ENCODE results near the gene NFX1.
"Not testable (repeated sequence)": the region's sequence is repeated elsewhere in the genome, so short reads cannot be mapped to it uniquely, and the experiment has no call there.

Gene NFX1

DNA sequence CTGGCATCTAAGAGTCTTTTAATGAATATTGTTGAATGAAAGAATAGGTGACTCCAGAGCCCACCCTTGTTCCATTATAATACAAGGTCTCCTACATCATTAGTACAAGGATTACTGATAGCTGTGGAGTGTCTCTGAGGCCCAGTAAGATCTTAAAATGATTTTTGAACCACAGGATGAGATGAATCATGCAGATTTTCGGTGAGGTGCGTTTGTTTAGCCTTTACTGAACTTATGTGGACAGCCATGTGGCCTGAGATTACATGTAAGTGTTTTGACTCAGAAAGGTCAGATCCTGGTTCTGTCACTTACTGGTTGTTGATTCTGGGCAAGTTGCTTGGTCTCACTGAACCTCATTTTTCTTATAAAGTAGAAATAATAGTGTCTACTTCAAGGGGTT, 21.6 kb downstream of the NFX1 start:
- no peak for DNase-seq

DNA sequence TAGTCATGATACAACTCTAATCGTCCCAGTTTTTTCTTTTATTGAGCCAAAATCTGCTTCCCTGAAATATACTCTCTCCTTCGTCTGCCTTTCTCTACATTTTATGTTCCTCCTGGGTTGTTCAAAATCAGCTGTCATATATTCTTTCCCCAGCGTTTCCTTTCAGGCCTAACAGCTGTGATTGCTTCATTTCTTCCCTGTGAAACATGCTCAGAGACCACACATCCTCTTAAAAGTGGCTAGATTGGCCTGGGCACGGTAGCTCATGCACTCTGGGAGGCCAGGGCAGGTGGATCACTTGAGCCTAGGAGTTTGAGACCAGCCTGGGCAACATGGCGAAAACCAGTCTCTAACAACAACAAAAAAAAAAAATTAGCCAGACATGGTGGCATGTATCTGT, 25.1 kb downstream of the NFX1 start:
- DNase-seq: no peak

DNA sequence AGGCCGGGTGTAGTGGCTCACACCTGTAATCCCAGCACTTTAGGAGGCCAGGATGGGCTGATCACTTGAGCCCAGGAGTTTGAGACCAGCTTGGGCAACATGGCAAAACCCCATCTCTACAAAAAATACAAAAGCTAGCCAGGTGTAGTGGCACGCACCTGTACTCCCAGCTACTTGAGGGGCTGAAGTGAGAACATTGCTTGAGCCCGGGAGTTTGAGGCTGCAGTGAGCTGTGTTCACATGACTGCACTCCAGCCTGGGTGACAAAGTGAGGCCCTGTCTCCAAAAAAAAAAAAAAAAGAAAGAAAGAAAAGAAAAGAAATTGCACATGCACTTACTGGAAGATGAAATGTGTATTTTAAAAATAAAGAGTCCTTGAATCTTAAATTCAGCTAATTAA, 26.8 kb downstream of the NFX1 start:
- DNase-seq: not testable (repeated sequence)

DNA sequence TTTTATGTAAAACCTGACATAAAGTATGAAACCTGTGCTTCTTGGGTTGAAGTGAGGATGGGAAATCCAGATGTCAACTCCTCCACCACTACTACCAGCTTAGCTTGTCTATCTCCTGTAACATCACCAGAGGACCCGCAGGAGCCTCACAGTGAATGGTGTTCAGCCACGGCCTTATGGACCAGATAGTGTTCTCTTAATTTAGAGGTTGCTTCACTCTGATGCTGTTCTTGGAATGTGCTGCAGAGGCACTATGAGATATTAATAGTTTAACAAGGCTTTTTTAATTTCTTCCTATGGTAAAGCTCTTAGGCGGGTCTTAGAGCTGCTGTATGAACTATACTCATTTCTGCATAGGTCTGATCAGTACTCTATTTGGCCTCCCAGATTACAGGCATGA, 27.9 kb downstream of the NFX1 start:
- no peak for DNase-seq

DNA sequence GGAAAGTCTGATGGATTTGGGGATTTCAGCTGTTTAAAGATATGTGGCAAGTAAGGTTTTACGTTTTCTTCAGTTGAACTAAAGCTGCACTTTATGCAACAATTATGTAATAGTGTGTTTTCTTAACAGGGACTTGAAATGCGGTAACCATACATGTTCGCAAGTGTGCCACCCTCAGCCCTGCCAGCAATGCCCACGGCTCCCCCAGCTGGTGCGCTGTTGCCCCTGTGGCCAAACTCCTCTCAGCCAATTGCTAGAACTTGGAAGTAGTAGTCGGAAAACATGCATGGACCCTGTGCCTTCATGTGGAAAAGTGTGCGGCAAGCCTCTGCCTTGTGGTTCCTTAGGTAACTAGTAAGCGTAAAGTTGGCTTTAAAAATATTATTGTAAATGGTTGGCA, 28.5 kb downstream of the NFX1 start:
- DNase-seq: no peak

DNA sequence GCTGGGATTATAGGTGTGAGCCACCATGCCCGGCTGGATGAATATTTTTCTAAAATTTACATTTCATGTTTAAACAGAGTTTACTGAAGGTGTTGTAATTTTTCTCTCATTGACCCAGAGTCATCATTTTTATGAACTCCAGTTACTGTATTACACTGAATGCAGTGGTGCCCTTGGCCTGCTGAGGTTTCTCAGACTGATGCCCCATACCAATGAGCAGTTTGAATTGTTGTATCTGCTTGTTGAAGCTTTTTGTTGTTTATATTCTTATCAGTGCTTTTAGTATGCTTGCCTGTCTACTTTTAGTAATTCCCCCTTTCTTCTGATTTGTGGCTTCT, 29.9 kb downstream of the NFX1 start:
- DNase-seq: no peak

DNA sequence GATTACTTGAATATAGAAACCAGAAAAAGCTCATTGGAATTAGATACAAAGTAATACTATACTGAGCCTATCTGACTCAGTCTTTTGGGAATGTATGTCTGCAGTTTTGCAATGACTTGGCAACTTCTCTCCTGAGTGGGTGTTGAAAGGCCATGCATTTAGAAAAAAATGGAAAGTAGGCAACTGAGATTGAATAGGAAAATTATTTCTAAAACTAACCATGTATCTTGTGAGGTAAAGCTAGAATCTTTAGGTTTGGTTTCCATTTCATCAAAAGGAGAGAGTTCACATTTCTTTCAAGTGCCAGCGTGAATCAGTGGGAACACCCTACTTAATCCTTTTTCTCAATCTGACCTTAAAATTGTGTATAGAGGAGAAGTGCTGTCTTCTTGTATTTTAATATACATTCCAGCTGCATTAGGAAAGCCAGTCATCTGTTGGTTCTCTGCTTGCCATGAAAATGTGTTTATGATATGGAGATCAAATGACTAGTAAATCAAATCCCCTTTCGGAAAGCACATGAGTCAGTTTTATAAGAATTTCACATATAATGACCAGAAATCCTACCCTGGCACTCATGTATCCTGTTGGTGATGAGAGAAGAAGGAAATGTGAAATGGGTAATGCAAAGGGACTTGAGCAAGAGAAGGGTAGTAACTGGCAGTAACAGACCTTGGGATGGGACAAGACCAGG, 30.4 kb downstream of the NFX1 start:
- DNase-seq: no peak

DNA sequence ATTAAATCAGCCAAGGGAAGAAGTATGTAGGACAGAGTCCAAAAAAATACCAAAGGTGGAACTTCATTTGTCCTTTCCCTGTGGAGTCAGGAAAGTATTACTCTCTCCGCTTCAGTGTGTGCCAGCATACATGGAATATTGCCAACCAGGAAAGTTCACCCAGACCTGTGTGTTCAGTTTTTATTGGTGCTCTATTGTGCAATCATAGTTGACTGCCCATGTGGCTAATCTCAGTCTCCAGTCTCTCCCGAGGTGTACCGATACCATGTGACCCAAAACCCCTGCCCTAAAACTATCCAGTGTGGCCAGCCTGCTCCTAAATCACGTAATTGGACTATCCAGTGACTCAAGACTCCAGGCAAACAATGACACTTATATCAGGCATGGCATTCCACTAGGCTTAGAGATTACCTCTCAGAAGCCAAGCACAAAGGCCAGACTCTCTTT, 38.8 kb downstream of the NFX1 start:
- DNase-seq: no peak

DNA sequence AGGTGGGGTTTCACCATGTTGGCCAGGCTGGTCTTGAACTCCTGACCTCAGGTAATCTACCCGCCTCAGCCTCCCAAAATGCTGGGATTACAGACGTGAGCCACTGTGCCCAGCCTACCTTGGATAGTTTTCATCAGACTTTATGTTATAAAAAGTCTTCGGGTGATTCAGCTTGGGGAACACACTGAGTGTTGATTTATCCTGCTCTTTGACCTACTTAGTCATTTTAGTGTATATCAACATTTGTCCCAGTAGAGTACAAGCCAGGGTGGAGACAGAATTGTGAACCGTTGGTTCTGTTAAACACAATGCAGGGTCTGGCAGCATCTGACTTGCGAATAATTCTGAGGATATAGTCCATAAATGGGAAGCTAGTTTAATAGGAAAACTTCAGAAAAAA, 39.7 kb downstream of the NFX1 start:
- DNase-seq: no peak

DNA sequence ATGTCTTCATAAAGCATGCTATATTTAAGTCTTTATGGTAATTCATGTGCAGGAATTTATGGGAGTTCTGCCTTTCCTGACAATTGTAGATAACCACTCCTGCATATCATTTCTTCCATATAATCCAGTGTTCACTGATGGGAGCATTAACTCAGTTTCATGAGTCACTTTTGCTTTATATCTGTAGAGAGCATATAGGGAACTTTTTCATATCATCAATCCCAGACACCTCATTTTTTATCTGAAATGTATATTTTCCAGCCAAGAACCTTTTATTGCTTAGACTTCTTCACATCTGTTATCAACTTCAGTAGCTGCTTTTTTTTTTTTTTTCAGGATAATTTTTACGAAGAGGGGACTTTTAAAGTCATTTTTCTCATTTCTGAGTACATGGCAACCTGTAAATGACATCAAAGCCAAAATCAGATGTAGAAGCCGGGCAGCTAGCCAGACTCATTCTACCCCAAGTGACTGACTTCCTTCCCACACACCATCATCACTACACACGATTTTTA, 41.1 kb downstream of the NFX1 start:
- DNase-seq: no peak

DNA sequence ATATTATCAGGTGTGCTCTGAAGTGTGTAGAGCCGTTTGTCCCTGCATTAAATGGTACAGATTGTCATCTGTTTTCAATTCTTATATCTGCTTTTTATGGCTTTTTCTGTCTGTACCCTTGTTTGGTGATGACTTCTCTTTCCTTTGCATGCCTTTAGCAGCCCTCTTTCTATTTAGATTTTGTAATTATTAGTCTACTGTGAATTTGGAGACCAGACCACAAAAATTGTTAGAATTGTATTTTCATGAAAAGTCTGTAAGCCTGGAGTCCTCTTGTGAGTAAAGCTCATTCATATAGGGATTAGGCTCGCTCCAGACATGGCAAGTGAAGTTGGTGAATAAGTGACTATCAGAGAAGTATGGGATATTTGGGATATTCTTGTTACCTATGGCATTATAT, 41.7 kb downstream of the NFX1 start:
- DNase-seq: no peak

DNA sequence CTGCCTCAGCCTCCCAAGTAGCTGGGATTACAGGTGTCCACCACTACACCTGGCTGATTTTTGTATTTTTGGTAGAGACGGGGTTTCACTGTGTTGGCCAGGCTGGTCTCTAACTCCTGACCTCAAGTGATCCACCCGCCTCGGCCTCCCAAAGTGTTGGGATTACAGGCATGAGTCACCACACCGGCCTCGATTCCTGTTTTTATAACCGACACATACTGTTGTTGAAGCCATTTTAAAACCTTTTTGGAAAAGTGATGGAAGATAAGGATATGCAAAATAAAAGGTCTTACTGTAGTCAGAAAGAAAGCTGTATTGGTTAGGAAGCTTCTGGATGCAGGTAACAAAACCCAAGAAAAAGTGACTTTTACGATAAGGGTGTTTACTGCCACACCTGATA, 42.6 kb downstream of the NFX1 start:
- not testable (repeated sequence) for DNase-seq

DNA sequence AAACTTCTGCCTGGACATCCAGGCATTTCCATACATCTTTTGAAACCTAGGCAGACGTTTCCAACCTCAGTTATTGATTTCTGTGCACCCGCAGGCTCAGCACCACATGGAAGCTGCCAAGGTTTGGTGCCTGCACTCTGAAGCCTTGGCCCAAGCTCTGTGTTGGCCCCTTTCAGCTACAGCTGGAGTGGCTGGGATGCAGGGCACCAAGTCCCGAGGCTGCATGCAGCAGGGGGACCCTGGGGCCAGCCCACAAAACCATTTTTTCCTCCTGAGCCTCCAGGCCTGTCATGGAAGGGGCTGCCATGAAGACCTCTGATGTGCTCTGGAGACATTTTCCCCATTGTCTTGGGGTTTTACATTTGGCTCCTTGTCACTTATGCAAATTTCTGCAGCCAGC, 49.9 kb downstream of the NFX1 start:
- no peak for DNase-seq

DNA sequence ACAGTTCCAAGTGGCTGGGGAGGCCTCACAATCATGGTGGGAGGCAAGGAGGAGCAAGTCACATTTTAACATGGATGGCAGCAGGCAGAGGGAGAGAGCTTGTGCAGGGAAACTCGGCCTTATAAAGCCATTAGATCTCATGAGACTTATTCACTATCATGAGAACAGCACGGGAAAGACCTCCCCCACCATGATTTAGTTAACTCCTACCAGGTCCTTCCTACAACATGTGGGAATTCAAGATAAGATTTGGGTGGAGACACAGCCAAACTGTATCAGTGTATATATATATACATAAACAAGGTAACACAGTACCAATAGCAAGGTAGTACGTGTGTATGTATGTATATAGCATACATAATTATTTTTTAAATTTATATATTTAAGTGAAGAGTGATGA, 50.9 kb downstream of the NFX1 start:
- no peak for DNase-seq

DNA sequence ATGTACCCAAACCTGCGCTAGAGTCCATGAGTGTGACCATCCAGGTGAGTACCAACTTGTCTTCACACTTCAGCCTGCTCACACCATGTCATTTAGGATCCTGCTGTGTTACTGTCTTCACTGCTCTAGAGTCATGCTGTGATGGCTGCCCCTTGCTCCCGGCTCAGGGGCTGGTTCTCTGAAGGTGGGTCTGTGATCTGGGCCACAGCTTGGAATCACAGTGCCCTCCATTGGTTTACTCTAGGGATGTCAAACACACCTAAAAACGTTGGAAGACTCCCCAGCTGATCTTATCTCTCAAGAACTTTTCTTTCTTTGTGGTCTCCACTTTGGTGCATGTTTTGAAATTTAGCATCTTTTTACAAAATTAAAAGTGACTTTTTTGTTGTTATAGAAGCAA, 53.8 kb downstream of the NFX1 start:
- no peak for DNase-seq

DNA sequence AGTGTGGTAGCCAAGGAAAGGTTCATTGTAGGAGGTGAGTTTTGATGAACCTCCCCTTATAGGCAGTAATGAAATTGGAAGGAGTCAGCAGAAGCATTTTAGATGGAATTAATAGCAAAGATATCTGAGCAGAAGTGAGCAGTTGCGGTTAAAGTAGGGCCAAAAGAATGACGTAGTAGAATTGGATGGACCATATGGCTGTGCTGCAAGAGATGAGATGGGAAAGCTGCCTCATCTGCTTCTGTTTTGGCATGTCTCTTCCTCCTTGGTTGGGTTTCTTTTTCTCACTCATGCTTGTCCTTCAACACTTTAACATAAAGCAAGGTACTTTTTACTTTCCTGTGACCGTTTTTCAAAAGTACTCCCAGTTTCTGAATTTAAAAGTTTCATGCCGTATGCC, 56.2 kb downstream of the NFX1 start:
- DNase-seq: no peak

DNA sequence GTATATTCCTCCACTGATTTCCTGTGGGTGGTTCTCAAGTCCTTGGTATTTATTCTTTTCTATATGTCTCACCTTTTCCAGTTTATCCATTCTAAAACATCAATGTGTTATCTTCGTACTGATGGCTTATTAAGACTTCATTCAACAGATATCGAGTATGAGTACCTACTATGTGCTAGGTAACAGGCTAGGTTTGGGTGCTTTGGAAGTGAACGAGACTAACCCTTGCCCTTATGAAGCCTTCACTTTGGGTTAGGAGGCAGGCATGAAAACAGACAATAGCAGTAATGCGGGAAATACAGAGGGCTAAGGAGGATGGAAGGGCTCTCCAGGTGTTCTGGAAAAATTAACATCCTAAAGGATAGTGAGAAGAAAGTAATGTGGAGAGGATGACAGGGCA, 58.7 kb downstream of the NFX1 start:
- no peak for DNase-seq

DNA sequence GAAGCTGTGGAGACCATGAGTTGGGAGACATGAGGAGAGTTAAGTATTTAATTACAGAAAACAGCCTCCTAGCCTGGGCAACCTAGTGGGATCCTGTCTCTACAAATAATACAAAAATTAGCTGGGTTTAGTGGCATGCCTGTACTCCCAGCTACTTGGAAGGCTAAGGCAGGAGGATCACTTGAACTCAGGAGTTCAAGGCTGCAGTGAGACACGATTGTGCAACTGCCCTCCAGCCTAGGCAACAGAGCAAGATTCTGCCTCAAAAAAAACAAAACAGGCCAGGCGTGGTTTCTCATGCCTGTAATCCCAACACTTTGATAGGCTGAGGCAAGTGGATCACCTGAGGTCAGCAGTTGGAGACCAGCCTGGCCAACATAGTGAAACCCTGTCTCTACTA, 59.4 kb downstream of the NFX1 start:
- DNase-seq: no peak

DNA sequence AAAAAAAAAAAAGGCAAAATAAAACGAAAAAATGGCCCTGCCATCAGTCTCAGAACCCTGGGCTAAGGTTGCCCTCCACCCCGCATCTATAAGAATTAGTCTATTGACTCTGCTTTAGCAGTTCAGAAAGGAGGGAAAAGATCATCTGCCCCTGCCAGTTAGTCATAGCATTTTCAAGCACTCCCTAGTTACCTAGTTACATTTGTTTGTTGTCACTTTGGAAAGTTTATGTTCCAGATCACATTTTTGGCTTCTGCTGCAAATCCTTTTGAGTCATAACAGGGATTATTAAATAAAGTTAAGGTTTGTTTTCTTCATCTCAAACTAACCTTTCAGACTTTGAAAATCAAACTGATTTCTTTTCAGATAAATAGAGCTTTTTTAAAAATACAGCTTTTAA, 60.0 kb downstream of the NFX1 start:
- DNase-seq: no peak

DNA sequence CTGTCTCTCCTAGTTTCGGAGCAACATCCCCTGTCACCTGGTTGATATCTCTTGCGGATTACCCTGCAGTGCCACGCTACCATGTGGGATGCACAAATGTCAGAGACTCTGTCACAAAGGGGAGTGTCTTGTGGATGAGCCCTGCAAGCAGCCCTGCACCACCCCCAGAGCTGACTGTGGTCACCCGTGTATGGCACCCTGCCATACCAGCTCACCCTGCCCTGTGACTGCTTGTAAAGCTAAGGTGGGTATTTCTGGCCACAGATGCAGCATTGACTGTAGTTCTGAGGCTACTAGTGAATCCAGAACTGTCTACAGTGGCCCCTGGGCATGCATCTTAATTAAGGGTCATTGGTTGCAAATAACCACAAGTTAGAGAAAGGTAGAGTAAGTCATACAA, 61.2 kb downstream of the NFX1 start:
- no peak for DNase-seq

DNA sequence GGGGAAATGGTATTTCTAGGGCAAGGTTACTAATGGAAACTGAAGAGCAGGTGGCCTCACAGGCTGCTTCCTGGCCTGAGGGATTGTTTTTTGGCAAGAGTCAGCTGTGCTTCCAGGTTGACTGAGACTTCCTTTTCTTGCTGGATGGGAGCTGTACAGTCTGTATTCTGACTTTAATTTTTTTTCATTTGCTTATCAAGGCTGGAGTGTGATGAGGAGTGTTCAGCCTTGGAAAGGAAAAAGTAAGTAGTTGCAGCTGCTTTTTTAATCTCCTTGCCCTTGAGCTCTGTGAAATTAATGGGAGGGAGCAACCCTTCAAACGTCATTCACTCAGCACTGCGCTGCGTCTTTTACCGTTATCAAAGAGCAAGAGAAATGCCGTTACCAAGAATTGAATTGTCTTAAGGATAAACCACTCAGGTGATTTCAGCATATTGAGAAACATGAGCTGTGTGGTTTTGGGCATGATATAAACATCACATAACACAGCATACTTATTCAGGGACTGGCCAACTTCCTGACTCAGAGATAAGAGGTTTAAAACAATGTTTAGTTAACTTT, 64.4 kb downstream of the NFX1 start:
- no peak for DNase-seq

DNA sequence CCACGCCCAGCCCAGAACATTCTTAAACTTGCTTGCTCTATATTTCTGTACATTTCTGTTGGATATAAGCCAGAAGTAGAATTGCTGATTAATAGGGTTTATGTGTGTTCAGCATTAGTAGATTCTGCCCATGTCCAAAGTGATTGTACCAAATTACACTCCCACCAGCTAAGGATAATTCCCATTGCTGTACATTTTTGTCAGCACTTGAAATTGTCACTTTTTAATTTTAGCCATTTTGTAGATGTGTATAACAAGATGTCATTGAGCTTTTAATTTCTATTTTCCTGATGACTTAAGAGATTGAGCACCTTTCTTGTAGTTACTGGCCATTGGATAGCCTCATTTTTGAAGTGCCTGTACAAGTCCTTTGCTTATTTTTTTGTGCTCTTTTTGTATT, 65.6 kb downstream of the NFX1 start:
- DNase-seq: no peak

DNA sequence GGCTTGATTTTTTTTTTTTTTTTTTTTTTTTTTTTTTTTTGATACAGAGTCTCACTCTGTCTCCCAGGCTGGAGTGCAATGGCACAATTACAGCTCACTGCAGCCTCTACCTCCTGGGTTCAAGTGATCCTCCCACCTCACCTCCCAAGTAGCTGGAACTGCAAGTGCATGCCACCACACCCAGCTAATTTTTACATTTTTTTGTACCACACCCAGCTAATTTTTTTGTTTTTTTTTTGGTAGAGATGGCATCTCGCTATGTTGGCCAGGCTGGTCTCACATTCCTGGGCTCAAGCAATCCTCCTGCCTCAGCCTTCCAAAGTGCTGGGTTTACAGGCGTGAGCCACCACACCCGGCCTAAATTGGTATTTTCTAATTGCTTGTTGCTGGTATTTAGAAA, 68.3 kb downstream of the NFX1 start:
- DNase-seq: not testable (repeated sequence)

DNA sequence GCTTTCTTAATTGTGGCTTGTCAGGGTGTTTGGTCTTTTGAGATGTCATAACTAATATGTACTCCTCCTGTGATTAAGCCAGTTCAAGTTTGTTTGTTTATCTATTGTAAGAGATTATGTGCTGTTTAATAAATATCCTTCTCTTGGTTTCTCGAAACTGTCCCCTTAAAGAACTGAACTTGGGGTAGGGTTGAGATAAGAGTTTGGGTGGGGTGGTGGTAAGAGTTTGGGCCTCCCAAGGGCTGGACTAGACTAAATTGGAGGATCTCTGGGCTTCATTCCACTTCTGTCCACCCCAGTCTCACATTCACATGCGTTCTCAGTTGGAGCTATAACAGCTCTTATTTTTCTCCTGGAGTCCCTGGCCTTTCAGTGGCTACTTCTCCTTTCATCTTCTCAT, 73.8 kb downstream of the NFX1 start:
- DNase-seq: no peak

DNA sequence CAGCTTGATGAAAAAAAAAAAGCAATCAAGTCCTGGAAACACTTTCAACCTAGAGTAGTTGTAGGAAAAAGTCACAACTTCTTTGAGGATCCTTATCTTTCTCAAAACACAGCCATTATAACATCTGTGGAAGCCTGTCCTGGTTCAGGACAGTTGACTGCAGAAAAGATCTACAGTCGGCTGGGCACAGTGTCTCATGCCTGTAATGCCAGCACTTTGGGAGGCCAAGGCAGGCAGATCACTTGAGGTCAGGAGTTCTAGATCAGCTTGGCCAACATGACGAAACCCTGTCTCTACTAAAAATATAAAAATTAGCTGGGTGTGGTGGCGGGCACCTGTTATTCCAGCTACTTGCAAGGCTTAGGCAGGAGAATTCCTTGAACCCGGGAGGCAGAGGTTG, 74.5 kb downstream of the NFX1 start:
- DNase-seq: not testable (repeated sequence)
